H1 (cell line): Measurements from ENCODE around the gene VWA5A. TPM values are rescaled to one million over a fixed set of nuclear protein-coding genes. Genes with fewer than 3 reads are reported as not detected.

Source experiments
- CHD2 ChIP-seq: IDR thresholded peaks from 2 replicates; pipeline ENCODE4 v1.6.1; 2012; ENCODE audit warnings: low read length, improper control_type of control experiment
- KDM4A ChIP-seq: IDR thresholded peaks from one replicate; pipeline ENCODE4 v1.7.1; 2012; ENCODE audit warnings: low read depth, mild to moderate bottlenecking, moderate library complexity, low read length, inconsistent platforms; ENCODE audit not compliant: severe bottlenecking
- KDM5A ChIP-seq: fragments of 200-600 bp; IDR thresholded peaks from 2 replicates; pipeline ENCODE4 v1.7.1; 2012; ENCODE audit warnings: mild to moderate bottlenecking, low read length, inconsistent platforms, mixed read lengths
- NRF1 ChIP-seq: IDR thresholded peaks from 2 replicates; pipeline ENCODE4 v1.6.1; 2011; ENCODE audit warnings: mild to moderate bottlenecking, low read depth, low read length, improper control_type of control experiment
- polyA plus RNA-seq, 7 experiments: library from polyadenylated mRNA; depleted of rRNA in 3 of 7; stranded (reverse) in 5 of 7; unstranded in 2 of 7; fragments of >200 nt in 5 of 7; fragments of 200-250 nt in 2 of 7; gene quantifications; 1 replicate in 5 of 7; 2 replicates in 1 of 7; 4 replicates in 1 of 7; pipeline versions ENCODE4 v1.2.1 to v1.2.3, GENCODE V29; 2011 to 2013; ENCODE audit warnings: missing spikeins in 2 of 7, mixed read lengths in 2 of 7
- total RNA-seq: library from RNA; stranded (reverse); fragmentation: NEBNext Ultra II Directional; extraction: Animal tissue kit (Norgen Biotek cat#: 25700); gene quantifications from 2 replicates; pipeline ENCODE4 v1.2.1, GENCODE V29; 2021

VWA5A gene
- total and polyA plus RNA-seq, 2 of the 8 experiments (the other 6 are each of a cell fraction or from before 2014, with no cell fraction given) = 12.5 to 20.4 TPM

DNA sequence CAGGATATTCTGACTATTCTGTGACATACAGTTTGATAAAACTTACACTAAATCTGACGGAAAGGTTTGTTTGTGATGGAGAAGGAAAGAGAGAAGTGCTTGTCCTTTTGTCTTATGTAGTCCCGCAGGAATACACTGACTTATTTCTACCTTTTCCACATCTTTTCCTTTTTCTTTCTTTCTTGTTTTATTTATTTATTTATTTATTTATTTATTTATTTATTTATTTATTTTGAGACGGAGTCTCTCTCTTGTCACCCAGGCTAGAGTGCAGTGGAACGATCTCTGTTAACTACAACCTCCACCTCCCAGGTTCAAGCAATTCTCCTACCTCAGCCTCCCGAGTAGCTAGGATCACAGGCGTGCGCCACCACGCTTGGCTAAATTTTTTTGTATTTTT, 43.1 kb upstream of the VWA5A start (continued):
- TF ChIP-seq KDM4A (no peak), KDM5A (no peak), NRF1 (no peak), CHD2 (no peak)
